Epithelial cell of esophagus (primary cell): ENCODE data around the gene GALNT17.

Source experiments
- DNase-seq: peaks from one replicate; pipeline ENCODE4 v3.0.0; 2010; ENCODE audit warnings: low read depth
- H3K4me3 ChIP-seq: 2 replicates; pipeline ENCODE4 v1.5.1; 2011; ENCODE audit warnings: mild to moderate bottlenecking, low read length, control low read depth
- TF ChIP-seq, protein P1 (sequence below): IDR thresholded peaks from 2 replicates; pipeline ENCODE4 v1.5.1; 2011; ENCODE audit warnings: low read depth, mild to moderate bottlenecking, low read length, control low read depth, inconsistent platforms; ENCODE audit not compliant: insufficient read depth; ENCODE audit errors: missing control alignments

Gene GALNT17

GRCh38 chr7:71385330-71385729, 253.4 kb downstream of the GALNT17 start:
- no peak overlapping the region for H3K4me3 ChIP-seq
- no peak for DNase-seq
- TF ChIP-seq, protein P1, sequence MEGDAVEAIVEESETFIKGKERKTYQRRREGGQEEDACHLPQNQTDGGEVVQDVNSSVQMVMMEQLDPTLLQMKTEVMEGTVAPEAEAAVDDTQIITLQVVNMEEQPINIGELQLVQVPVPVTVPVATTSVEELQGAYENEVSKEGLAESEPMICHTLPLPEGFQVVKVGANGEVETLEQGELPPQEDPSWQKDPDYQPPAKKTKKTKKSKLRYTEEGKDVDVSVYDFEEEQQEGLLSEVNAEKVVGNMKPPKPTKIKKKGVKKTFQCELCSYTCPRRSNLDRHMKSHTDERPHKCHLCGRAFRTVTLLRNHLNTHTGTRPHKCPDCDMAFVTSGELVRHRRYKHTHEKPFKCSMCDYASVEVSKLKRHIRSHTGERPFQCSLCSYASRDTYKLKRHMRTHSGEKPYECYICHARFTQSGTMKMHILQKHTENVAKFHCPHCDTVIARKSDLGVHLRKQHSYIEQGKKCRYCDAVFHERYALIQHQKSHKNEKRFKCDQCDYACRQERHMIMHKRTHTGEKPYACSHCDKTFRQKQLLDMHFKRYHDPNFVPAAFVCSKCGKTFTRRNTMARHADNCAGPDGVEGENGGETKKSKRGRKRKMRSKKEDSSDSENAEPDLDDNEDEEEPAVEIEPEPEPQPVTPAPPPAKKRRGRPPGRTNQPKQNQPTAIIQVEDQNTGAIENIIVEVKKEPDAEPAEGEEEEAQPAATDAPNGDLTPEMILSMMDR = no peak

DNA sequence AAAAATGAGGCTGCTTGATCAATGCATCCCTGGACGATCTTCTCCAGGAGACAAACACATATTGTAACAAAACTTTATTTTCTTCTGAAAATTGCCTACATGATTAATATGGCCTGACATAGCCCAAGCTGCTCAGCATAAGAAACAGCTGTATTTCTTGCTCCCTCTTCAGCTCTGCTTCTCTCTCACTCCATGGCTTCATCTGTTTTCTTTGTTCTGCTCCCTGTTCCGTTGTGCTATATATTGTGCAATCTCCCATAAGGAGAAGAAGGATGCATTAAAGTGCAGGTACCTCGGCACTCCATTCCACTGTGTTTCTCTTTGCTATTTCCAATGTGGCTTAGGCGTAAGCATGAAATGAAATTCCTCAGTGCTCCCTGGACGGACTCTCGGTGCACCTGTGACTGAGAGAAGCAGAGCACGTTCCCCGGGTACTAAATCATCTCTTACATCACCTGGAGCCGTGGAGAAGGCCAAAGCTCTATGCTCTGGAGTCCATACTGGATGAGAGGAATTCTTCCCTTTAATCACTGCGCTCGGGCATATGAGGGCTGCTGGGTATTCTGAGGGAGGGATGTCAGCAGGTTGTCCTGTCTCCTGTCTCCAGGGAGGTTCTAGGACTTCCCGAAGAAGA, 254.3 kb downstream of the GALNT17 start:
- H3K4me3 ChIP-seq = no peak overlapping the region
- TF ChIP-seq, protein P1 = no peak
- no peak for DNase-seq

- DNase-seq = no peak
- H3K4me3 ChIP-seq = no peak overlapping the region
- TF ChIP-seq, protein P1 = no peak
Observed at GRCh38 chr7:71388181-71388580, 256.2 kb downstream of the GALNT17 start.

- TF ChIP-seq, protein P1 = no peak
- DNase-seq = no peak
- no peak overlapping the region for H3K4me3 ChIP-seq
Observed at GRCh38 chr7:71389976-71390375, 258.0 kb downstream of the GALNT17 start.

DNA sequence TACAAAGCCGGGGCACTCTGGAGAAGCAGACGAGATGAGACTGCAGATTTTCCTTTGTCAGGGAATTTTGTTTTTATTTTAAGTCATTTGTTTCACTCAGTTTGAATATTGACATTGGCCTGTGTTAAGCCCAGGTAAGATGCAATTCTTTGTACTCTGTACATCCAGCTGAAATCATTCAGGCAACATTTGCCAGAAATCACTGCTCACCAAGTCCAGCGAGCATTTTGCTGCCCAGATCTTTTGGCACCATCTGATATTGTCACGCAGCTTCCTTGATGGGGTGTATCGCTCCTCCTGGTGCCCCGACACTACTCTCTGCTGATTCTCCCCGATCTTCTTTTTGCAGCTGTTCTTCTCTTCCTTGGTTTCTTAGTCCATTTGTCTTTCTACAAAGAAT, 261.7 kb downstream of the GALNT17 start:
- DNase-seq = no peak
- TF ChIP-seq, protein P1 = no peak
- H3K4me3 ChIP-seq = no peak overlapping the region

DNA sequence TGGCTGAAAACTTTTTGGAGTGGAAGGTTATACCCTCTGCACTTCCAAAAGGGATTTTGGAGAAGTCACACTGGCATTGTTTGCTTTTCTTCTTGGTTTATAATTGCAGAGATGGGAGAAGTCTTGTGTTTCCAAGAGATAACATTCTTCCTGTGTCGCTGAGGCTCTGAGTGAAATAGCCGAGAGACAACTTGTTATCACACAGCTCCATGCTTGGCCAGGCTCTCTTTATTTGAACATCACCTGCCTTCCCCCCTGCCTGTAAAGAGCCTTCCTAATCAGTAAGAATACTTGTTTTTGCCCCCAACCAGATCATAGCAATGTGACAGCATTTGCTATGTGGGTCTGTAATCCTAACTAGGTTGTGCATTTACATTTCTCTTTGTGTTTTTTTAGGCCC, 270.7 kb downstream of the GALNT17 start:
- no peak for DNase-seq
- TF ChIP-seq, protein P1 = no peak
- no peak overlapping the region for H3K4me3 ChIP-seq
